PFSK-1 (cell line): ENCODE results near the gene AHR.

ENCODE experiments used
- FOXP2 ChIP-seq: optimal IDR thresholded peaks from 2 replicates; pipeline ENCODE3; 2011; ENCODE audit warnings: borderline replicate concordance, control low read depth, inconsistent platforms; ENCODE audit not compliant: insufficient read depth; ENCODE audit errors: extremely low read length, extremely low read depth
- POLR2AphosphoS5 ChIP-seq: IDR thresholded peaks from 2 replicates; pipeline ENCODE4 v1.6.1; 2012; ENCODE audit warnings: low read depth, mild to moderate bottlenecking, control low read depth, low read length, moderate library complexity
- REST ChIP-seq, 2 experiments: IDR thresholded peaks; 2 replicates each; pipeline versions ENCODE4 v1.6.1 to v1.8.0; 2011 to 2012; ENCODE audit warnings: low read depth in 2 of 2, low read length in 2 of 2, control low read depth in 1 of 2, inconsistent platforms in 1 of 2, mild to moderate bottlenecking in 1 of 2, moderate library complexity in 1 of 2; ENCODE audit not compliant: insufficient read depth in 1 of 2
- SIN3A ChIP-seq: IDR thresholded peaks from 2 replicates; pipeline ENCODE4 v1.6.1; 2012; ENCODE audit warnings: mild to moderate bottlenecking, low read length, moderate library complexity, borderline replicate concordance; ENCODE audit not compliant: insufficient read depth
- TAF1 ChIP-seq: IDR thresholded peaks from 2 replicates; pipeline ENCODE4 v1.6.1; 2012; ENCODE audit warnings: low read length, control low read depth, borderline replicate concordance; ENCODE audit not compliant: insufficient read depth

GRCh38 chr7:17319164-17320101, 21.0 kb downstream of the AHR start:
- TF ChIP-seq SIN3A (no peak), POLR2AphosphoS5 (no peak), FOXP2 (no peak), REST (IDR thresholded peaks at IDR 0.05; ENCODE audit: insufficient read depth in 1 of 2, low read depth in 2 of 2, low read length in 2 of 2) (no peak), TAF1 (no peak)
